ENCODE data around the gene NDUFV3.
A peak's percentile ranks its signal among the peaks of the same experiment; 100 is the strongest.

NDUFV3 gene

GRCh38 chr21:42878993-42879787, 13.9 kb upstream of the NDUFV3 start, which contains the start of gene WDR4:
TSS of gene WDR4 (minus strand) at chr21:42879539. CDS start at chr21:42879495, 44 bp downstream.
- H3K27ac ChIP-seq, result peak within 1 kb of the TSS; percentile 86
- no peak for TF ChIP-seq ZFX (IDR thresholded peaks at IDR 0.05)

GRCh38 chr21:42880352-42880751, 12.8 kb upstream of the NDUFV3 start:
- TF ChIP-seq ZFX (IDR thresholded peaks at IDR 0.05), result no peak
- no peak for TF ChIP-seq CTCF (conservative IDR thresholded peaks at IDR 0.05)
- H3K27ac ChIP-seq, result peak overlapping the region; percentile 86

GRCh38 chr21:42883921-42884320, 9.2 kb upstream of the NDUFV3 start:
- no peak for TF ChIP-seq CTCF (conservative IDR thresholded peaks at IDR 0.05)
- H3K27ac ChIP-seq, result no peak overlapping the region

GRCh38 chr21:42887326-42887725, 5.8 kb upstream of the NDUFV3 start:
- H3K27ac ChIP-seq, result no peak overlapping the region
- TF ChIP-seq ZFX (IDR thresholded peaks at IDR 0.05) (no peak), CTCF (conservative IDR thresholded peaks at IDR 0.05) (no peak)

- no peak for TF ChIP-seq CTCF (conservative IDR thresholded peaks at IDR 0.05)
- no peak for TF ChIP-seq ZFX (IDR thresholded peaks at IDR 0.05)
- H3K27ac ChIP-seq, result peak overlapping the region; percentile 94
Observed at GRCh38 chr21:42892582-42892930, 553 bp upstream of the NDUFV3 start.

GRCh38 chr21:42900446-42900845, 7.3 kb downstream of the NDUFV3 start:
- no peak for TF ChIP-seq ZFX (IDR thresholded peaks at IDR 0.05)
- TF ChIP-seq CTCF (conservative IDR thresholded peaks at IDR 0.05), result no peak

GRCh38 chr21:42903817-42904216, 10.7 kb downstream of the NDUFV3 start:
- TF ChIP-seq ZFX (IDR thresholded peaks at IDR 0.05) (no peak), CTCF (conservative IDR thresholded peaks at IDR 0.05) (no peak)

More at GRCh38 chr21:42900446-42900845, 7.3 kb downstream of the NDUFV3 start:
- H3K27ac ChIP-seq, result no peak overlapping the region

GRCh38 chr21:42905195-42905594, 12.1 kb downstream of the NDUFV3 start:
- no peak overlapping the region for H3K27ac ChIP-seq
- TF ChIP-seq CTCF (conservative IDR thresholded peaks at IDR 0.05) (no peak), ZFX (IDR thresholded peaks at IDR 0.05) (no peak)

More at GRCh38 chr21:42903817-42904216, 10.7 kb downstream of the NDUFV3 start:
- no peak overlapping the region for H3K27ac ChIP-seq

Measured in C4-2B (cell line).